ENCODE results near the gene DCPS.

DNA sequence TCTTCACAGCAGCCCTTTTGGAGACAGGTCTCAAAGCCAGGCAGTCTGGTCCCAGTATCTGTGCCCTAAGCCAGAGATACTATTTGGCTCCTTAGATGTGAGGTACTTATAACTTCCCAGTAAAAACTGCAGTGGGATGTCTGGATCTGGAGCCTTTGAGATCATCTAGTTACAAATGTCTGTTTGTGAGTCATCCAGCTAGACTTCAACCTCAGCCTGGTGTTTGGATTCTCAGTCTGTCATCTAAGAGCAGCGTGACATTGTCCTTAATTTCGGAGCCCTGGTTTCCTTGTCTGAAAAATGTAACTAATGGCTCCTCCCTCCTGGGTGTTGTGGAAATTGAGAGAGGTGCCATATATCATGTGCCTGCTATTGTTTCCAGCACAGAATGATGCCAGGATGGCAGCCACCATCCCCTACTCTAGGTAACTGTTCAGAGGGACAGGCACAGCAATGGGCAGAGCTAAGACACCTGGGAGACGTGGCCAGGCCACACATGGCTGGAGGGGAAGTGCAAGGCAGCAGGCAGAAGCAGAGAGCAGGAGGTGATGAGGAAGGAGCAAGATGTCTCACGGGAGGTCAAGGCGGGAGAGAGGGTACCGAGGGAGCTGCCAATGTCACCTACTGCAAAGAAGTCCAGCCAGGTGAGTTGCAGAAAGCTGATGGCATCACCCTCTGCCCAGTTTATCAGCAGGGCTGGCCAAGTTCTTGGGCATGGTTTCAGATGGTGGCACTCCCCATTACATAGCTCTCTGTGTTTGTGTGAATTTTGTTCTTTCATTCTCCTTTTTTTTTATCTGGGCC, 31.0 kb downstream of the DCPS start:
- TF ChIP-seq POLR2AphosphoS5 (IDR thresholded peaks at IDR 0.05): no peak
- no peak for TF ChIP-seq CTCF (IDR thresholded peaks at IDR 0.05)
